22Rv1 (cell line): ENCODE data around the gene SREBF1.

Experiments
- CTCF ChIP-seq: fragments of 450-650 bp; IDR thresholded peaks from 2 replicates; pipeline ENCODE4 v1.5.1; 2017; ENCODE audit warnings: mild to moderate bottlenecking
- ZFX ChIP-seq: fragments of 450-650 bp; IDR thresholded peaks from 2 replicates; pipeline ENCODE4 v1.6.1; 2017; ENCODE audit warnings: antibody characterized with exemption, borderline replicate concordance

GRCh38 chr17:17840751-17841591 is 4.2 kb upstream of the SREBF1 start:
- no peak for TF ChIP-seq CTCF
- no peak for TF ChIP-seq ZFX
